Calu3 (cell line): ENCODE measurements around the gene IL17B. TPM values are rescaled to one million over a fixed set of nuclear protein-coding genes. Genes with fewer than 3 reads are reported as not detected.

Source experiments
- BruUV-seq: library from RNA; stranded (reverse); fragments of 400-500 nt; replicated peaks from 2 replicates; lab custom pipeline; 2021; lab: Mats Ljungman, UMichigan
- CTCF ChIA-PET: fragments of 300-600 bp; sonication (Branson Sonifier 250); formaldehyde crosslinking; loops from one replicate; lab custom pipeline; 2022; ENCODE audit warnings: antibody characterized with exemption; lab: Charles Lee
- DNase-seq: peaks from one replicate; pipeline ENCODE4 v3.0.0; 2022
- H3K27ac Mint-ChIP-seq: one replicate; pipeline ENCODE4 v1.8.0; 2022; ENCODE audit warnings: mixed read lengths; ENCODE audit not compliant: unreplicated experiment
- H3K27me3 Mint-ChIP-seq: one replicate; pipeline ENCODE4 v1.8.0; 2022; ENCODE audit warnings: mixed read lengths; ENCODE audit not compliant: unreplicated experiment
- H3K36me3 Mint-ChIP-seq: one replicate; pipeline ENCODE4 v1.8.0; 2022; ENCODE audit warnings: mild to moderate bottlenecking, moderate library complexity, mixed read lengths; ENCODE audit not compliant: insufficient read depth, unreplicated experiment
- H3K4me1 Mint-ChIP-seq: one replicate; pipeline ENCODE4 v1.8.0; 2022; ENCODE audit warnings: mild to moderate bottlenecking, low read depth, mixed read lengths; ENCODE audit not compliant: unreplicated experiment
- H3K4me3 Mint-ChIP-seq: one replicate; pipeline ENCODE4 v1.8.0; 2022; ENCODE audit warnings: mild to moderate bottlenecking, low read depth, moderate library complexity, mixed read lengths; ENCODE audit not compliant: unreplicated experiment
- H3K9me3 Mint-ChIP-seq: one replicate; pipeline ENCODE4 v1.8.0; 2022; ENCODE audit warnings: low read depth, mixed read lengths; ENCODE audit not compliant: unreplicated experiment
- intact Hi-C: fragments of 100-400 bp; cut with micrococcal nuclease; formaldehyde crosslinking; loops from one replicate; pipeline ENCODE4 v1.10.0; 2022; ENCODE audit not compliant: unreplicated experiment
- total RNA-seq: library from RNA; stranded (reverse); gene quantifications from 2 replicates; pipeline ENCODE4 v1.2.3, GENCODE V29; 2022
- TF ChIP-seq, protein P1 (sequence below): fragments of 200-600 bp; IDR thresholded peaks from one replicate; pipeline ENCODE4 v1.8.0; 2022; ENCODE audit warnings: antibody characterized with exemption; ENCODE audit not compliant: unreplicated experiment

The IL17B gene
- total RNA-seq, 1 experiment from 2014 or later = not detected

- no peak overlapping the region for H3K4me3 Mint-ChIP-seq
- intact Hi-C loops = no loop called here
- TF ChIP-seq, protein P1, sequence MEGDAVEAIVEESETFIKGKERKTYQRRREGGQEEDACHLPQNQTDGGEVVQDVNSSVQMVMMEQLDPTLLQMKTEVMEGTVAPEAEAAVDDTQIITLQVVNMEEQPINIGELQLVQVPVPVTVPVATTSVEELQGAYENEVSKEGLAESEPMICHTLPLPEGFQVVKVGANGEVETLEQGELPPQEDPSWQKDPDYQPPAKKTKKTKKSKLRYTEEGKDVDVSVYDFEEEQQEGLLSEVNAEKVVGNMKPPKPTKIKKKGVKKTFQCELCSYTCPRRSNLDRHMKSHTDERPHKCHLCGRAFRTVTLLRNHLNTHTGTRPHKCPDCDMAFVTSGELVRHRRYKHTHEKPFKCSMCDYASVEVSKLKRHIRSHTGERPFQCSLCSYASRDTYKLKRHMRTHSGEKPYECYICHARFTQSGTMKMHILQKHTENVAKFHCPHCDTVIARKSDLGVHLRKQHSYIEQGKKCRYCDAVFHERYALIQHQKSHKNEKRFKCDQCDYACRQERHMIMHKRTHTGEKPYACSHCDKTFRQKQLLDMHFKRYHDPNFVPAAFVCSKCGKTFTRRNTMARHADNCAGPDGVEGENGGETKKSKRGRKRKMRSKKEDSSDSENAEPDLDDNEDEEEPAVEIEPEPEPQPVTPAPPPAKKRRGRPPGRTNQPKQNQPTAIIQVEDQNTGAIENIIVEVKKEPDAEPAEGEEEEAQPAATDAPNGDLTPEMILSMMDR = no peak
- no peak overlapping the region for H3K27ac Mint-ChIP-seq
- H3K36me3 Mint-ChIP-seq = peaks cover 5% of the 10 kb centered on the region
- BruUV-seq = no TSS peak
- H3K4me1 Mint-ChIP-seq = peaks cover 3% of the 10 kb centered on the region
- DNase-seq = no peak
- H3K27me3 Mint-ChIP-seq = peaks cover 2% of the 10 kb centered on the region
- CTCF ChIA-PET = interaction anchor here (0.7 to 1.4 kb wide), 4 partner anchors 15 to 58 kb away, joined by 3 to 8 read pairs (median 6); partner anchors contain the start of gene PCYOX1L
- no peaks in the 10 kb centered on the region for H3K9me3 Mint-ChIP-seq
These were observed 6.9 kb downstream of the IL17B start for GRCh38 chr5:149372076-149372795.

DNA sequence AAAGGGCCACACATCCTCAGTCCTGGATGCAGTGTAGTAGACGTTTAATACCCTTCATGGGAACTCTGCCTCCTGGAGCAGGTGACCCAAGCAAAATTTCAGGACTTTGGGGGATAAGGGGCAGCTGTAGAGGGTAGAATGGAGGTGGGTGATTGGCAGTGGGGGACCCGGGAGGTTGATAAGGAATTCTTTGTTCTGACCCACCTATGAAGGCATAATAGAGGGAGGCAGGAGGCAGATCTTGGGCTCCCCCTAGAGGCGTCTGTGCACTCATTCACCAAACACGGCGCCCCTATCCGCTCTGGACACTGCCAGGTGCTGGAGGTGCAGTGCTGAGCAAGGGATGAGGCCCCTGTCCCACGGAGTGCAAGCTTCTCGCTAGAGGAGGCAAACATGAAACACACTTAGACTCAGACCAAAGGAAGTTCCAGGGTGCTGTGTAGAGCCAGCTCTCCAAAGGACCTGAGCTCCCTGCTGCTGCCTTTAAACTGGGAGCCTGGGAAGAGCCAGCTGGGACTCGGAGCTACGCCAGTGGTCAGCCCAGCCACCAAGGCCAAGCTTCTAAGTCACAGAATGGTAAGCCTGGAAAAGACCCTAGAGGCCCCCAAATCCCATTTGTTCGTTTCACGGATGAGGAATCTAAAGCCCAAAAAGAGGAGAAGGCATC lies 7.7 kb downstream of the IL17B start:
- Mint-ChIP-seq H3K36me3 (peaks cover 5% of the 10 kb centered on the region), H3K4me3 (no peak overlapping the region), H3K4me1 (peaks cover 8% of the 10 kb centered on the region), H3K9me3 (no peaks in the 10 kb centered on the region), H3K27ac (no peak overlapping the region), H3K27me3 (no peaks in the 10 kb centered on the region)
- TF ChIP-seq, protein P1 = peak; percentile 94
- peak; percentile 87 for DNase-seq
- CTCF ChIA-PET = interaction anchor here (1.0 to 1.4 kb wide), 3 partner anchors 14 to 57 kb away, joined by 3 to 8 read pairs (median 6); partner anchors contain the start of gene PCYOX1L
- intact Hi-C loops = loop anchor here (1.0 kb wide), 1 partner anchor 54 kb away; no protein-coding TSS in a partner anchor
- no TSS peak for BruUV-seq

DNA sequence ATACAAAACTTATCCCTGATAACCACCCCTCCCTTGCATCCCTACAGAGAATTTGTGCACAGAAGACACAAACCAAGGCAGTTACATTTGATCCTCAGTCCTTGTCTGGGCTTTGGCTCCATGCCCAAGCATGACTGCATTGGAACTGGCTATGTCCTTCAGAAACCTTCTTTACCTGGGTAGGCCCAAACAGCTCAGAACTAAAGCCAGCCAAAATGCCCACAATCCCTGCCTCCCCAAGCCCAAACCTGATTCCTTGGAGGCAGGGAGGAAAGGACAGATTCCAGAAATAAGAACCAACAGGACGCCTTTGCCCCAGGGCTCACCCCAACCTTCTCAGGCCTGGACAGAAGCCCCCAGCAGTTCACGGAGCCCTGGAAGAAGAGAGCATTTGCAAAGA lies 8.2 kb downstream of the IL17B start:
- Mint-ChIP-seq H3K27ac (no peak overlapping the region), H3K4me1 (peaks cover 8% of the 10 kb centered on the region), H3K9me3 (no peaks in the 10 kb centered on the region), H3K4me3 (no peak overlapping the region), H3K36me3 (peaks cover 5% of the 10 kb centered on the region), H3K27me3 (no peaks in the 10 kb centered on the region)
- intact Hi-C loops = loop anchor here (1.0 kb wide), 1 partner anchor 54 kb away; no protein-coding TSS in a partner anchor
- BruUV-seq = no TSS peak
- DNase-seq = no peak
- TF ChIP-seq, protein P1 = no peak
- CTCF ChIA-PET = interaction anchor here (1.0 to 1.4 kb wide), 2 partner anchors 13 to 56 kb away, joined by 3 to 6 read pairs; partner anchors contain the start of gene PCYOX1L

- intact Hi-C loops = loop anchor here (1.0 kb wide), 2 partner anchors 51 to 196 kb away; no protein-coding TSS in a partner anchor
- no peaks in the 10 kb centered on the region for H3K27me3 Mint-ChIP-seq
- CTCF ChIA-PET = interaction anchor here (0.6 to 2.6 kb wide), 14 partner anchors 11 to 590 kb away, joined by 3 to 27 read pairs (median 4); partner anchors contain the start of genes GRPEL2 and PCYOX1L
- DNase-seq = no peak
- no peaks in the 10 kb centered on the region for H3K9me3 Mint-ChIP-seq
- peaks cover 8% of the 10 kb centered on the region for H3K4me1 Mint-ChIP-seq
- TF ChIP-seq, protein P1 = no peak
- BruUV-seq = no TSS peak
- no peak overlapping the region for H3K4me3 Mint-ChIP-seq
- no peak overlapping the region for H3K27ac Mint-ChIP-seq
- peaks cover 9% of the 10 kb centered on the region for H3K36me3 Mint-ChIP-seq
These were observed 11.0 kb downstream of the IL17B start for GRCh38 chr5:149367972-149368645.
